ENCODE measurements around the gene LETM1.

DNA sequence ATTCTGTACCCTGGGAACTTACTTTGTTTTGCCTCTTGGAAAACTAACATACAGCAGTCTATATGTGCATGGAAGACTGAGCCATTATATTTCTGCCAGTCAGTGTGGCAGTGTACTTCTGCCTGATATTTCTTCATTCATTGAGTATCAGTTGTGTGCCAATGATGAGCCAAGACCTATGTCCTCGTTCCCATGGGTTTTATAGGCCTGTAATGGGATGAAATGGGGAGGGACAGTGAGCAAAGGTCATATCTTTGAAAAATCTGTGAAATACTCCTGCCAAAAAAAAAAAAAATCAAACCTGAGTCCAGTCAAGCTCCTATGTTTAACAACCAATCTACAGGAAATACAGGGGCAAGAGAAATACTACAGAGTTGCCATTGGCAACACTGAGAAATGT lies 24.4 kb upstream of the LETM1 start:
- TF ChIP-seq, protein P1, sequence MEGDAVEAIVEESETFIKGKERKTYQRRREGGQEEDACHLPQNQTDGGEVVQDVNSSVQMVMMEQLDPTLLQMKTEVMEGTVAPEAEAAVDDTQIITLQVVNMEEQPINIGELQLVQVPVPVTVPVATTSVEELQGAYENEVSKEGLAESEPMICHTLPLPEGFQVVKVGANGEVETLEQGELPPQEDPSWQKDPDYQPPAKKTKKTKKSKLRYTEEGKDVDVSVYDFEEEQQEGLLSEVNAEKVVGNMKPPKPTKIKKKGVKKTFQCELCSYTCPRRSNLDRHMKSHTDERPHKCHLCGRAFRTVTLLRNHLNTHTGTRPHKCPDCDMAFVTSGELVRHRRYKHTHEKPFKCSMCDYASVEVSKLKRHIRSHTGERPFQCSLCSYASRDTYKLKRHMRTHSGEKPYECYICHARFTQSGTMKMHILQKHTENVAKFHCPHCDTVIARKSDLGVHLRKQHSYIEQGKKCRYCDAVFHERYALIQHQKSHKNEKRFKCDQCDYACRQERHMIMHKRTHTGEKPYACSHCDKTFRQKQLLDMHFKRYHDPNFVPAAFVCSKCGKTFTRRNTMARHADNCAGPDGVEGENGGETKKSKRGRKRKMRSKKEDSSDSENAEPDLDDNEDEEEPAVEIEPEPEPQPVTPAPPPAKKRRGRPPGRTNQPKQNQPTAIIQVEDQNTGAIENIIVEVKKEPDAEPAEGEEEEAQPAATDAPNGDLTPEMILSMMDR (conservative IDR thresholded peaks at IDR 0.05; ENCODE audit: low read depth, low read length): no peak
- TF ChIP-seq EZH2 (IDR thresholded peaks at IDR 0.05; ENCODE audit: borderline replicate concordance, low read depth, low read length, poor library complexity, severe bottlenecking): no peak

All from A673 (cell line).